Thyroid gland (tissue), 4 donors: ENCODE results near the gene NECTIN1.

Experiments used
- POLR2A ChIP-seq, 2 donors: fragments of 450-650 bp; IDR thresholded peaks; one replicate each; pipeline ENCODE4 v1.6.1; 2017; ENCODE audit warnings: antibody characterized with exemption in 2 of 2, mild to moderate bottlenecking in 2 of 2, moderate library complexity in 1 of 2
- TF ChIP-seq, protein P1 (sequence below), 6 experiments: fragments of 200-600 bp in 3 of 6; fragments of 450-650 bp in 3 of 6; sonication (generic) in 3 of 6; IDR thresholded peaks; one replicate each; pipeline ENCODE4 v1.5.1; 2016 to 2019; ENCODE audit warnings: antibody characterized with exemption in 6 of 6, mild to moderate bottlenecking in 2 of 6, inconsistent platforms in 1 of 6, moderate library complexity in 1 of 6

GRCh38 chr11:119745776-119746535 lies 17.0 kb upstream of the NECTIN1 start:
- TF ChIP-seq, protein P1, sequence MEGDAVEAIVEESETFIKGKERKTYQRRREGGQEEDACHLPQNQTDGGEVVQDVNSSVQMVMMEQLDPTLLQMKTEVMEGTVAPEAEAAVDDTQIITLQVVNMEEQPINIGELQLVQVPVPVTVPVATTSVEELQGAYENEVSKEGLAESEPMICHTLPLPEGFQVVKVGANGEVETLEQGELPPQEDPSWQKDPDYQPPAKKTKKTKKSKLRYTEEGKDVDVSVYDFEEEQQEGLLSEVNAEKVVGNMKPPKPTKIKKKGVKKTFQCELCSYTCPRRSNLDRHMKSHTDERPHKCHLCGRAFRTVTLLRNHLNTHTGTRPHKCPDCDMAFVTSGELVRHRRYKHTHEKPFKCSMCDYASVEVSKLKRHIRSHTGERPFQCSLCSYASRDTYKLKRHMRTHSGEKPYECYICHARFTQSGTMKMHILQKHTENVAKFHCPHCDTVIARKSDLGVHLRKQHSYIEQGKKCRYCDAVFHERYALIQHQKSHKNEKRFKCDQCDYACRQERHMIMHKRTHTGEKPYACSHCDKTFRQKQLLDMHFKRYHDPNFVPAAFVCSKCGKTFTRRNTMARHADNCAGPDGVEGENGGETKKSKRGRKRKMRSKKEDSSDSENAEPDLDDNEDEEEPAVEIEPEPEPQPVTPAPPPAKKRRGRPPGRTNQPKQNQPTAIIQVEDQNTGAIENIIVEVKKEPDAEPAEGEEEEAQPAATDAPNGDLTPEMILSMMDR (IDR thresholded peaks at IDR 0.05) = no peak
- TF ChIP-seq POLR2A (IDR thresholded peaks at IDR 0.05) = no peak
